Activated CD4-positive, alpha-beta T cell treated with anti-CD3 and anti-CD28 coated beads, Interleukin-2, amount 50 U/mL, for 48 hours (primary cell): ENCODE data around the gene USP37.
"Not testable (repeated sequence)": the region's sequence is repeated elsewhere in the genome, so short reads cannot be mapped to it uniquely, and the experiment has no call there.

Source experiments
- DNase-seq, 2 experiments: peaks; one replicate each; pipeline ENCODE4 v3.0.0-alpha.2; 2020

Gene USP37

DNA sequence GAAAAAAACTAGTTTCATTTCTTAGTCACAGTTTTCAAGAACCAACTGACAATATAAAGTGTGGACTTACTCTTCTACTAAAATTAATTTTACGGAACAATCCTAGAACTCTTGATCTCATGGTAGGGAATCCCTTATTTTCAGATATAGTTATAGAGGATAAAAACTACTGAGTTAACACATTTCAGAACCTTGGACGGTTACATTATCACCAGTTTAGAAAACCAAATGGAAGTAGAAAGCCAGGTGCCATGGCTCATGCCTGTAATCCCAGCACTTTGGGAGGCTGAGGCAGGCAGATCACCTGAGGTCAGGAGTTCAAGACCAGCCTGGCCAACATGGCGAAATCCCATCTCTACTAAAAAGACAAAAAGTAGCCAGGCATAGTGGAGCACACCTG lies 13.9 kb downstream of the USP37 start:
- not testable (repeated sequence) for DNase-seq

GRCh38 chr2:218547978-218548377 lies 20.2 kb downstream of the USP37 start:
- no peak for DNase-seq

DNA sequence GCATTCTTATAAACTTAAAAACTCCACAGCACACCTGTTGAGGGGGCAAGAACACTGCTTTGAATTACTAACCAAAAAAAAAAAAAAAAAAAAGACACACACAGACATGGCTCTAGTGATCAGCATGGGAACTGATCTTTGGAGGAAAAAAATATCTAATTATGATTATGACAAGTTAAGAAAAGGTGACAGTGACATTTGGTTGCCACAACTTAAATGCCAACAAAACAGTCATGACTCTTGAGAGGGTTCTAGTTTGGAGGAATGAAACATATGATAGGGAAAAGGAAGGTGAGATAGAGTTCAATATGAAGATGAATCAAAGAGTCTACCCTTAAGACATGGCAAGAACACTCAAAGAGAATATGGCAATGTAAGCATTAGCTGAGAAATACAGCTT lies 20.6 kb downstream of the USP37 start:
- DNase-seq = no peak

DNA sequence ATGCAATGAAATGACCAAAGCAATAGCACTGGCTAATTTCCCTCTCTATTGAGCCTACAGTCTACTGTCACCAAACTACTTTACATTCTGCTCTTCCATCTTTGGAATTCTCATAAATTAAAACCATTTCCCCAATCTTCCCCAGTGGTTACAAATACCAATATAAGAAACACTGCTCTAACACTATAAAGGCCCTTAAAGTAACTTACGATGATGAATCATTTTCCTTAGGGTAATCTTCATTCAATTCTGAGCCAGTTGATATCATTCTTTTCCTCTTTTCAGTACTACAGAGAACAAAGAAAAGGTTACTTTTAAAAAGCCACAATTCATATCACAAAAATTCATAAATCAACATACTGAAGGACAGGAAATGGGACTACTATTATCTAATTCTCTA lies 22.1 kb downstream of the USP37 start:
- no peak for DNase-seq

DNA sequence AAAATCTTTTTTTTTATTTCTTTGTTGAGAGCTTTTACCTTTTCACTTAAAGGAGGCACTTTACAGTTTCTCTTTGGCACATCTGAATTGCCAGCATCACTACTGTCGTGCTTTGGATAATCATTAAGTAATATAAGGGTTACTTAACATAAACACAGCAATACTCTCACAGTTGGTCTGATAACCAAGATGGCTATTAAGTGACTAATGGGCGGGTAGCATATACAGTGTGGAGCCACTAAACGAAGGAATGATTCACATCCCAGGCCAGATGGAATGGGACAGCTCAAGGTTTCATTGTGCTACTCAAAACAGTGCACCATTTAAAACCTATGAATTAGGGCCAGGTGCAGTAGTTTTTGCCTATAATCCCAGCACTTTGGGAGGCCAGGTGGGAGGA lies 28.1 kb downstream of the USP37 start:
- no peak for DNase-seq

- no peak for DNase-seq
These were observed 31.2 kb downstream of the USP37 start for GRCh38 chr2:218536804-218537494.

DNA sequence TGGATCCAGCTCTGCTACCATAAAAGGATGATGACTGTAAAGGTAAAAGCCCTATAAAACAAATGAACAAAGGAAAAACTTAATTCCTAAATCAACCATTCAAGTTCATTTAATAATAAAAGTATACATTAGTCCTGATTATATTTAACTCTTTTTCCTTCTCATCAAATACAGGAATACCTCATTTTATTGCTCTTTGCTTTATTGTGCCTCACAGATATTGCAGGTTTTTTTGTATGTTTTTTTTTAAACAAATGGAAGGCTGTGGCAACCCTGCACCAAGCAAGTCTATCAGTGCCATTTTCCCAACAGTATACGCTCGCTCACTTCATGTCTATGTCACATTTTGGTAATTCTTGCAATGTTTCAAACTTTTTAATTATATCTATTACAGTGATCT lies 38.2 kb downstream of the USP37 start:
- DNase-seq = no peak

DNA sequence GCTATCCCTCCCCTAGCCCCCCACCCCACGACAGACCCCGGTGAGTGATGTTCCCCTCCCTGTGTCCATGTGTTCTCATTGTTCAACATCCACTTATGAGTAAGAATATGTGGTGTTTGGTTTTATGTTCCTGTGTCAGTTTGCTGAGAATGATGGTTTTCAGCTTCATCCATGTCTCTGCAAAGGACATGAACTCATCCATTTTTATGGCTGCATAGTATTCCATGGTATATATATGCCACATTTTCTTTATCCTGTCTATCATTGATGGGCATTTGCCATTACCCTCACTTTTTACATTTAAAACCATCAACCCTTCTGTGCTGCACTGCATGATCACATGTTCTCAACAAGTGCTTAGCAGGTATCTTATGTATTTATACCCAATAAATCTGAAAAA lies 39.7 kb downstream of the USP37 start:
- not testable (repeated sequence) for DNase-seq

- DNase-seq = no peak
These were observed 44.5 kb downstream of the USP37 start for GRCh38 chr2:218523651-218524050.

DNA sequence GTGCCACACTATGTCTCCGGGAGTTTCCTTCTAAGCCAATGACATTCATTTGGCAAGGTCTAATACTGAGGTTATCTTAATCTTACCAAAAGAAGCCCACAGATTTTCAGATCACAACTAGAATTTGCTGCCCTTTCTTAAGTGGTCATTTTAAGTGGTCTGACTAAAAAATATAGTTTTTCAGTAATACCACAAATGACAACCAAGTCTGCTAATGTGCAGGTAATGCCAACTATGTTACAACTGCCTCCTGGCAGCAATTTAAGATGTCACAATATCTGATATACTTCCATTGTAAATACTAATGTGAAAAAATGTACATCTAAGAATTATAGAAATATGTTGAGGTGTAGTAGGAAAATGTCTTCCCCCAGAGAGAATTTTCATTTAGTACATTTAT lies 49.3 kb downstream of the USP37 start:
- no peak for DNase-seq

GRCh38 chr2:218517434-218518206 lies 50.5 kb downstream of the USP37 start:
- DNase-seq = no peak

GRCh38 chr2:218516614-218517013 lies 51.5 kb downstream of the USP37 start:
- peak in 1 of 2 experiments; percentile 9 for DNase-seq

GRCh38 chr2:218513676-218514075 lies 54.5 kb downstream of the USP37 start:
- no peak for DNase-seq

- DNase-seq = no peak
These were observed 59.9 kb downstream of the USP37 start for GRCh38 chr2:218508299-218508698.

- no peak for DNase-seq
These were observed 62.3 kb downstream of the USP37 start for GRCh38 chr2:218505754-218506371.

DNA sequence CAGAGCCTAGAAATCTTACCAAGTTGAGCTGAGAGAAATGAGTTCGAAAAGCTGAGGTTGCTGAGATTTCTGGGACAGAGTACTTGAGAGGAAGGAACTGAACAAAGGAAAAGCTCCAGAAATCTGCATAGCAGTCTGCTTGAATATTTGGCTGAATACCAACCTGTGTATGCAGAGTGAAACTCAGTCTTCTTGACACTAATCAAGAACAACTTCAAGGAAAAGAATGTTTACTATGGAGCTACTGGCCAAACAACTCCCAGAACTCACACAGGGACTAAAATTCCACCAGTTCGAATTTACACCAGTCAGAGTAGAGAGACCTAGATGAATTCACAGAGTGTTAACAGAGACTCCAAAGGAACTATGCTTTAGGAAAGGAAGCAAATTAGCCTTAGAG lies 66.5 kb downstream of the USP37 start:
- no peak for DNase-seq

DNA sequence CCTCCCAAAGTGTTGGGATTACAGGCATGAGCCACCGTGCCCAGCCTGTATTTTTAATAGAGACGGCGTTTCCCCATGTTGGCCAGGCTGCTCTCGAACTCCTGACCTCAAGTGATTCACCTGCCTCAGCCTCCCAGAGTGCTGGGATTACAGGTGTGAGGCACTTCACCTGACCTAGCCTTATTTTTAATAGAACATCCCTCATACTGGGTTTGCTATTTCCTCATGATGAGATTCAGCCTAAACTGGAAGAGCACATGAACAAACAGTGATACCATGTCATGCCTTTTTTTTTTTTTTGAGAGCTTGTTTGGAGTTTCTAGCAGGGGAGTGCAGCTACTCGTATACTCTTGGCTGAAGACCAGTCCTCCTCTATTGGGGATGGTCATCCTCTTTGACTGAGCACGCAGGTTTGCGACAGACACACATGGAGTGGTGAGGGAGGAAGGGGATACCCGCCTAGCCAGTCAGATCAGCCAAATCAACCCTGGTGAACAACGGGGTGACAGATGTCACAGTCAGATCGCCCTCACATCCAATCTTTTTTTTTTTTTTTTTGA lies 67.6 kb downstream of the USP37 start:
- no peak for DNase-seq

DNA sequence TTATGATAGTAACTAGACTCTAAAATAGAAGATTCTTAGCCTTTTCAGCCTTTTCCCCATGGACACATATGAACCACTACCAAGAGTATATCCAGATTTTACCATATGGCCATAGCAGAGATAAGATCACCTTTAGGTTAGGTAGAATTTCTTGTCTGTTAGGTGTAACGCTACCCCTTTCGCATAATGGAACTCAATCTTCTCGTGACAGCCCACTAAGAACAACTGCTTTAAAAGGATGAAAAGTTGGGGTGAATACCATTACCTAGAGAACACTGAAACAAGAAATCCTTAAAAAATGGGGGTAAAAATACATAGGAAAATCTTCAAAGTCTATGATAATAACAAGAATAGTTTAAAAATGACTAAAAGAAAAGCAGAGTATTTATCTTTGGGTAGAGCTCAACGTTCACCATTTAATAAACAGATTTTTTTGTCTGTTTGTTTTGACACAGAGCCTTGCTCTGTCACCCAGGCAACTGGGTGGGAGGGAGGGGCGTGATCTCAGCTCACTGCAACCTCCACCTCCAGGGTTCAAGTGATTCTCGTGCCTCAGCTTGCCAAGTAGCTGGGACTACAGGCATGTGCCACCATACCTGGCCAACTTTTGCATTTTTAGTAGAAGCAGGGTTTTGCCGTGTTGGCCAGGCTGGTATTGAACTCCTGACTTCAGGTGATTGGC lies 82.0 kb downstream of the USP37 start:
- DNase-seq = no peak

DNA sequence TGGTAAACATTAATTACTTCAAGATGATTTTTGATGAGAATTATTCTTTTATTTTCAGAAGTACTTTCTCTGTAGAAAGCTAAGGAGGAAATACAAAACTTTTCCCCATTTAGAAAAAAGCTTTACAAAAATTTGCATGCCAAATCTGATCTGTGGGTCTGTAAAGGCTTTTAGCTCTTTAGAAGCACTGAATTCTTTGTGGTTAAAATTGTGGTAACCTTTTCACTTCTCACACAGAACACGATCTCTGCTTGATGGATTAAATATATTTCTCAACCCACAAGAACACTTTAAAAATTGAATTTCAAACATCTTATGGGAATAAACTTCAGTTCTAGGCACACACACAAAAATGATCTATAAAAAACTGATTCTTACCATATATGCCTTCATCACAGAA lies 85.5 kb downstream of the USP37 start:
- DNase-seq = no peak

GRCh38 chr2:218479595-218479994 lies 88.6 kb downstream of the USP37 start:
- no peak for DNase-seq

DNA sequence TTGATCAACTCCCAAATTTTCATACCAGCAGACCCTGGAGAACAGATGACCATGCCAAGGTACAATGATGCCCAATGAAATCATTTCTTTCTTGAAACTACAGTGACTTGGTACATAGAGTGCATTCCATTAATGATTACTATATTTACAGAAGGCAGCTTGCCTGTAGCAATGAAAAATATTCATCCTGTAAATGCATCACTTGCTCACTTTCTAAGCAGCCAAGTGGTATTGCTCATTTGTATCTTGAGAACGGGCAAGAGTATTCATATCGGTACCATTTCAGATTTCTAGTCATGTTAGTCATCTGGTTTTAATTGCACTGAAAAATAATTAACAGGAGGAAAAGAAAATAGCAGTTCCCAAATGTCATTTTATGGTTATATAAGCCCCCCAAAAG lies 89.6 kb downstream of the USP37 start:
- no peak for DNase-seq

- DNase-seq = no peak
These were observed 90.9 kb downstream of the USP37 start for GRCh38 chr2:218477247-218477646.

DNA sequence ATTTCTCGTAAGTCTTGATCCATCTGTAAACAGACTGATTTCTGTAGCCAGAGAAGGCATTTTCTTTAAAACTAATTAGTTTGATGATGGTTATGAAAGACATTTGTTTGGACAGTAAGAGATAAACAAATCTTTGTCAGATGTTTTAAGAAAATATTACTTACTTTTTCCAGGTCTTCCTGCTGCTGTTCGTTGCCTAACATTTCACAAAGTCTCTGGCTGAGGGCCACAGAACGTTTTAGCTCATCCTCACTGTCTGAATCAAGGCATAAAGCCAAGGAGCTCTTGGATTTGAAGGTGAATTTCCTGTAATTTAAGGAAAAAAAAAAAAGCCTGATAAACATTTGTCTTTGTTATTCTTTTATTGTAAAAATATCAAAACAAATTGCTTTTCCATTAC lies 91.5 kb downstream of the USP37 start:
- DNase-seq = no peak
